Mucosa of descending colon (tissue), 3 donors: ENCODE data around the gene PKN3. TPM values are rescaled to one million over a fixed set of nuclear protein-coding genes. Genes with fewer than 3 reads are reported as not detected.

Experiments used
- ATAC-seq: fragments of 200-7000 bp; cut with Tn5 transposase; one replicate; pipeline ENCODE4 v1.9.1; 2020; ENCODE audit warnings: mild to moderate bottlenecking, moderate library complexity
- DNase-seq, 3 donors: peaks; one replicate each; pipeline ENCODE4 v3.0.0-alpha.2; 2020
- H3K36me3 ChIP-seq: fragments of 200-600 bp; one replicate; pipeline ENCODE4 v1.8.0; 2021; ENCODE audit warnings: low read depth, mild to moderate bottlenecking
- H3K4me1 ChIP-seq: fragments of 200-600 bp; one replicate; pipeline ENCODE4 v1.8.0; 2021; ENCODE audit warnings: low read depth, mild to moderate bottlenecking
- H3K4me3 ChIP-seq: fragments of 200-600 bp; one replicate; pipeline ENCODE4 v1.8.0; 2021; ENCODE audit warnings: mild to moderate bottlenecking
- H3K9me3 ChIP-seq: fragments of 200-600 bp; one replicate; pipeline ENCODE4 v1.8.0; 2021; ENCODE audit warnings: mild to moderate bottlenecking
- intact Hi-C, 2 donors: fragments of 100-400 bp; cut with DNase I in 1 of 2; cut with micrococcal nuclease in 1 of 2; formaldehyde crosslinking; loops; one replicate each; pipeline versions ENCODE4 v1.11.0 to v1.11.1; 2022; cut with DNase I, micrococcal nuclease
- total RNA-seq, 3 donors: library from RNA; stranded (reverse); fragmentation: NEBNext Ultra II Directional in 2 of 3; extraction: Animal tissue kit (Norgen Biotek cat#: 25700) in 2 of 3; gene quantifications; one replicate each; pipeline versions ENCODE4 v1.2.1 to v1.2.4, GENCODE V29; 2021 to 2023
- TF ChIP-seq, protein P1 (sequence below): fragments of 200-600 bp; IDR thresholded peaks from one replicate; pipeline ENCODE4 v1.8.0; 2022; ENCODE audit warnings: antibody characterized with exemption, mild to moderate bottlenecking
- donor health status: DM: no; HTN: no; CAD: no; lungs with moderate emphysema.
- donor health status: DM: no; HTN: no; CAD: no.
- donor health status: DM: no; HTN: yes; CAD: no.

The PKN3 gene
- total RNA-seq, 3 donors from 2014 or later: 2.5 to 4.9 (median 3.8) TPM

DNA sequence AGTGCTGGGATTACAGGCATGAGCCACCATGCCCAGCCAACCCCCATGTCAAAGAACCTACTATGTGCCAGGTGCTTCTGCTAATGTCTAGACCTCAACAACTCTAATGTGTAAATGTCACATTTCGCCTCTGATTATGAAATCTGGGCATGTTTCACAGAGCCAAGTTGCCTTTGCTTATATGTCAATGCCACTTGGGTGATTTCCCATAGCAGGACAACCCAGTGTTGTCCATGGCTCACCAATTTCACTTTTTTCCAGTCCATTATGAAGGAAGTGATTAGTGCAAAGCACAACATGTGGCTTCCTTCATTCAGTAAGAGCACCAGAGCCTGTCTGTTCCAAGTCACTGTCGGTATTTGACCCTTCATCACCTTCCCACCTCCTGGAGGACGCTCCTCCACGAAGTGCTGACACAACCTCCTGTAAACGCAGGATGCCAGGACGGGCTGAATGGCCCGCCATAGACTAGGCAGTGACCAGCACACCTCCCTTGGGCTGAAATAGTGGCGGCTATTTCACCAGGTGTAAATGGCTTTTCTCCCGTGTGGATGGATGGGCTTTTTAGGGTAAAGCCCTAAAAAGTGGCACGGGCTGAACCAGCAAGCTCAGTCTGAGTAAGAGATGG lies 962 bp upstream of the PKN3 start:
- DNase-seq: peak in 2 of 3 donors; percentile 18 to 28
- intact Hi-C loops: no loop called here
- ATAC-seq: no peak
- Histone ChIP-seq H3K36me3 (no peaks in the 10 kb centered on the region), H3K4me1 (peaks cover 4% of the 10 kb centered on the region), H3K4me3 (no peak overlapping the region), H3K9me3 (no peaks in the 10 kb centered on the region)
- TF ChIP-seq, protein P1, sequence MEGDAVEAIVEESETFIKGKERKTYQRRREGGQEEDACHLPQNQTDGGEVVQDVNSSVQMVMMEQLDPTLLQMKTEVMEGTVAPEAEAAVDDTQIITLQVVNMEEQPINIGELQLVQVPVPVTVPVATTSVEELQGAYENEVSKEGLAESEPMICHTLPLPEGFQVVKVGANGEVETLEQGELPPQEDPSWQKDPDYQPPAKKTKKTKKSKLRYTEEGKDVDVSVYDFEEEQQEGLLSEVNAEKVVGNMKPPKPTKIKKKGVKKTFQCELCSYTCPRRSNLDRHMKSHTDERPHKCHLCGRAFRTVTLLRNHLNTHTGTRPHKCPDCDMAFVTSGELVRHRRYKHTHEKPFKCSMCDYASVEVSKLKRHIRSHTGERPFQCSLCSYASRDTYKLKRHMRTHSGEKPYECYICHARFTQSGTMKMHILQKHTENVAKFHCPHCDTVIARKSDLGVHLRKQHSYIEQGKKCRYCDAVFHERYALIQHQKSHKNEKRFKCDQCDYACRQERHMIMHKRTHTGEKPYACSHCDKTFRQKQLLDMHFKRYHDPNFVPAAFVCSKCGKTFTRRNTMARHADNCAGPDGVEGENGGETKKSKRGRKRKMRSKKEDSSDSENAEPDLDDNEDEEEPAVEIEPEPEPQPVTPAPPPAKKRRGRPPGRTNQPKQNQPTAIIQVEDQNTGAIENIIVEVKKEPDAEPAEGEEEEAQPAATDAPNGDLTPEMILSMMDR: no peak

DNA sequence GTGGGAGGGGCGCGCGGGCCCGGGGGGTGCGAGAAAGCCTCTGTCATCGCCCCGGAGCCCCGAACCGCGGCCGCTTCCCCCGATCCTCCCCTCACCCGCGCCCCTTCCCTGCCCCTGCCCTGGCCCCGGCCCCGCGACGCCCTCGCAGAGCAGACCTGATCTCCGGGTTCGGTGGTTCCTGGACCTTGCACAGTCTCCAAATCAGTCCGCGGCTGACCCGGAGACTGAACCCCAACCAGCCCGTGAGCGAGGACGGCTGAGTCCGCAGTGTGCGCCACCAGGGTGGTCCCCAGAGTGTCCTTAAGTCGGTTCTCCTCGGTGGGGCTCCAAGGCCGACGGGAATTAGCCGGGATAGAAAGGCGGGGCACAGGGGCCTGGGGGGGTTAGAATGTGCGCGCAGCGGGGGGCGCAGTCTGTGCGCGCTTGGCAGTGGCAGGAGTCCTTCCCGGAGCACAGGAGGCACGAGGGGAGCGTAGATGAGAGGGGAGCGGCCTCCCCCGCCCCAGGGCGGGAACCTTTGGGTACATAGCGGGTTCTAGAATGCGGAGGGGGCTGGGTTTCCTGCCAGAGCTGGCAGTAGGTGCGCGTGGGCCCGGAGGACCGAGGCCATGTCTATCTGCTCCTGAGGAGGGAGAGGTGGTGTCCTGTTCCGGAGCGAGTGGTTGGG lies 779 bp downstream of the PKN3 start:
- Histone ChIP-seq H3K36me3 (no peaks in the 10 kb centered on the region), H3K4me3 (peak overlapping the region; percentile 22), H3K9me3 (no peaks in the 10 kb centered on the region), H3K4me1 (peaks cover 4% of the 10 kb centered on the region)
- DNase-seq (peak in 2 of 3 donors; percentile 53 to 58), ATAC-seq (peak; percentile 41)
- intact Hi-C loops: no loop called here
- TF ChIP-seq, protein P1: no peak

DNA sequence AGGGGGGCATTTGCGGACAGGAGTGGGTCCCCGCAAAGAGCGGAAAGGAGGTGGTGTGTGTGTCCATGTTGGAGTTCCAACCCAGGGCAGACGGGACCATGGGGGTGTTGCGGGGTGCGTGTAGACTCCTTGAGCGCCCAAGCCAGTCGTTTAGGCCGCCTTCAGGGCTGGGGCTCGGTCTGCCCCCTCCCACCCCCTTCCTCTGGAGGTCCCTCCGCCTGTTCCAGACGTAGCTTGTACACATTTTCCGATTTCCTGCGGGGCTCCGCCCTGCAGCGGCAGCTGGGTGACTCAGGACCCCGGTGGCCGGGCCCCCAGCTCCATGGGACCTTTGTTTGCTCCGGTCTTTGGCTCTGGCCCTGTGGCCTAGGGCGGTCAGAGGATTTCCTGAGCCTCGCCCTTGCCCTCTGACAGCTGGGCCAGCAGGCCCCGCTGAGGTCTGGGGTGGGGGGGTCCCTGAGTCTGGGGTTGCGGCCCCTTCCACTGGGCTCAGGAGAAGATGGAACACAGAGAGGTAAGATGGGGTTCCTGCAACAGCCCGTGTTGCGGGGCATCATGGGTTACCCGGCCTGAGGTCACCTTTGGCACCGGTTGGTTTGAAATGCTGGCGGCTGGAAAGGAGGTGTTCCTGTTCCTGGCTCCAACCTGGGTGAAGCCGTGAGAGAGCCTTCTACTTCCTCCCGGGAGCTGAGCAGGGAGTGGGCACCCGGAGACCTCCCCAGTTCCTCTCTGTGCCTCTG lies 1.5 kb downstream of the PKN3 start:
- TF ChIP-seq, protein P1: no peak
- Histone ChIP-seq H3K4me3 (no peak overlapping the region), H3K4me1 (peaks cover 4% of the 10 kb centered on the region), H3K36me3 (no peaks in the 10 kb centered on the region), H3K9me3 (no peaks in the 10 kb centered on the region)
- DNase-seq (peak in 2 of 3 donors; percentile 43 to 56), ATAC-seq (no peak)
- intact Hi-C loops: no loop called here

DNA sequence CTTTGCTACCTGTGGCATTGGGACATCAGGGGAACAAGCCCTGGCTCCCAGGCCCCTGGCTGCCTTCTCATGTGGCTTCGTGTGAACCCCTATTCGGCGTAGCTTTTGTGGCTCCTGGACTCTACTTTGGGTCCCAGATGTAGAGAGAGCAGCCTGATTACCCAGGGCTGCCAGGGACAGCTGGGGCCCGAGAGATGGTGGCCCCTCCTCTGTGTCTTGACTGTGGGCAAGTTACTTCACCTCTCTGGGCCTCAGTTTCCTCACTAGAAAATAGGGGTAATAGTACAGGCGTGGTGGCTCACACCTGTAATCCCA lies 2.0 kb downstream of the PKN3 start:
- ATAC-seq: no peak
- TF ChIP-seq, protein P1: no peak
- no peak for DNase-seq
- Histone ChIP-seq H3K4me3 (no peak overlapping the region), H3K9me3 (no peaks in the 10 kb centered on the region), H3K4me1 (peaks cover 4% of the 10 kb centered on the region), H3K36me3 (no peaks in the 10 kb centered on the region)
- intact Hi-C loops: no loop called here

DNA sequence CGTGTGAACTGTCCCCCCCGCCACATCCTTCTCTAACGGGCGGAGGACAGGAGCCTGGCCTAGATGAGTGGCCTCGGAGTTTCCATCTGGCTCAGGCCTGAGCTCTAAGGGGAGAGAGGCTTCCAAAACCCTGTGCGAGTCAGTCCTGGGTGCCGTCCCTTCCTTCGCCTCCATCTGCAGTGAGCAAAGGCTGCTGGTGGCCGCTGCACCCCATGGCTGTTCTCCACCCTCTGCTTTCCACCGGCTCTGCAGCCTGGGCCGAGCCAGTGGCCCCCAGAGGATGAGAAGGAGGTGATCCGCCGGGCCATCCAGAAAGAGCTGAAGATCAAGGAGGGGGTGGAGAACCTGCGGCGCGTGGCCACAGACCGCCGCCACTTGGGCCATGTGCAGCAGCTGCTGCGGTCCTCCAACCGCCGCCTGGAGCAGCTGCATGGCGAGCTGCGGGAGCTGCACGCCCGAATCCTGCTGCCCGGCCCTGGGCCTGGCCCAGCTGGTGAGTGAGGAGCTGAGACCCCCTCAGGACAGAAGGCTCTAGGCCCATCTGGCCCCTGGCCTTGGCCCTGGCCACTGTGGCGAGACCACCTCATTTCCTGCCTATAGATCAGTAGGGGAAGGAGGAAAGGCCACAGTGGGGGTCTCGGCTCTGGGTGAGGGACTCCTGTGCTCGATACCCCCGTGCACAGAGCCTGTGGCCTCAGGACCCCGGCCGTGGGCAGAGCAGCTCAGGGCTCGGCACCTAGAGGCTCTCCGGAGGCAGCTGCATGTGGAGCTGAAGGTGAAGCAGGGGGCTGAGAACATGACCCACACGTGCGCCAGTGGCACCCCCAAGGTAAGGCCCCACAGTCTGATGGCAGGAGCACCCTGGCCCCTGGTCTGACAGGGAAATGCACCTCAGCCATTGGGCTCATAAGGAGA lies 3.0 kb downstream of the PKN3 start:
- no peak overlapping the region for H3K4me3 ChIP-seq
- intact Hi-C loops: no loop called here
- no peaks in the 10 kb centered on the region for H3K9me3 ChIP-seq
- H3K36me3 ChIP-seq: no peaks in the 10 kb centered on the region
- H3K4me1 ChIP-seq: peaks cover 4% of the 10 kb centered on the region
- peak in 2 of 3 donors; percentile 19 to 37 for DNase-seq
- TF ChIP-seq, protein P1: no peak
- no peak for ATAC-seq
